GM18517 (cell line): Measurements from ENCODE around the gene MAGEB6.
"Not testable (repeated sequence)": the region's sequence is repeated elsewhere in the genome, so short reads cannot be mapped to it uniquely, and the experiment has no call there.

Source experiments
- ATAC-seq: cut with Tn5 transposase; IDR thresholded peaks from one replicate; pipeline ENCODE4 v1.9.1; 2021; ENCODE audit warnings: mild to moderate bottlenecking, moderate library complexity; ENCODE audit not compliant: unreplicated experiment

Gene MAGEB6

GRCh38 chrX:26192204-26192603, at the start of gene MAGEB6:
Gene MAGEB6 (plus strand): TSS chrX:26192440. CDS start chrX:26193847, 1,407 bp downstream.
- ATAC-seq = no peak

- no peak for ATAC-seq
Observed at GRCh38 chrX:26146024-26146423, 46.2 kb upstream of the MAGEB6 start.

GRCh38 chrX:26160301-26160700, 31.9 kb upstream of the MAGEB6 start, which contains the start of gene MAGEB6B:
Gene MAGEB6B (plus strand): TSS chrX:26160601. CDS start chrX:26160601, 0 bp downstream.
- no peak for ATAC-seq

- ATAC-seq = no peak
Observed at GRCh38 chrX:26203561-26203960, 11.3 kb downstream of the MAGEB6 start.

GRCh38 chrX:26204717-26205116, 12.5 kb downstream of the MAGEB6 start:
- ATAC-seq = not testable (repeated sequence)

- no peak for ATAC-seq
Observed at GRCh38 chrX:26208012-26208411, 15.8 kb downstream of the MAGEB6 start.

- no peak for ATAC-seq
Observed at GRCh38 chrX:26215869-26216268, 23.6 kb downstream of the MAGEB6 start, which contains the start of gene MAGEB5. Gene MAGEB5 (plus strand): TSS chrX:26216169. CDS start chrX:26217302, 1,133 bp downstream.

GRCh38 chrX:26219351-26219750, 27.1 kb downstream of the MAGEB6 start:
- ATAC-seq = no peak

- no peak for ATAC-seq
Observed at GRCh38 chrX:26234177-26234576, 41.9 kb downstream of the MAGEB6 start.
